ENCODE measurements around the gene TRAPPC10. TPM values are rescaled to one million over a fixed set of nuclear protein-coding genes. Genes with fewer than 3 reads are reported as not detected.

The TRAPPC10 gene
- total and polyA plus RNA-seq, 10 of the 15 experiments (the other 5 are each of a cell fraction or from before 2014, with no cell fraction given), result 1.1 to 39.6 (median 28.2) TPM

- TF ChIP-seq TCF7 (IDR thresholded peaks at IDR 0.05; ENCODE audit: borderline replicate concordance), result no peak
- no peak for TF ChIP-seq GABPA (IDR thresholded peaks at IDR 0.05; ENCODE audit: low read depth)
- no peak for TF ChIP-seq RB1 (IDR thresholded peaks at IDR 0.05; ENCODE audit: borderline replicate concordance)
Observed at GRCh38 chr21:44090325-44090724, 78.2 kb downstream of the TRAPPC10 start (continued).

DNA sequence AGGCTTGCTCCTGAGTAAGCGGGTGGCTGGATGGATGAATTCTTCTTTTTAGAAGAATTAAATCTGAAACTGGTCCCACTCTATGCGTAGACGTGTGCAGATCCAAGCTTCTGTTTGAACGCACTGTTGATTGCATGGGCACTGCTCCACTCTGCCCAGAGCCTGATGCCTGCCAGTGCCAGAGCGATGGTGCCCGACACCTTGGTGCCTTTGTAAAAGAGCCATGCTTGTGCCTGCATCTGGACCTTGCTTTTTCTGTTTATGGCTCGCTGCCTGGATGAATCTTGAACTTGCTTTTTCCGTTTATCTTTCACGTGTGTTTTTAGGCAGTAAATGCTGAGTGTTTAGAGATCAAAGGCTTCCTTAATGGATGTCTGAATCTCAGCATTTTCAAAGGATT is 80.1 kb downstream of the TRAPPC10 start:
- RAD21 ChIA-PET (ENCODE audit: unreplicated experiment), result no interaction called here
- Histone ChIP-seq H3K9me3 (replicated peaks; ENCODE audit: control insufficient read depth, insufficient read depth, low read length) (no peaks in the 10 kb centered on the region), H3K4me2 (ENCODE audit: control insufficient read depth, insufficient read depth) (no peak overlapping the region), H3K36me3 (ENCODE audit: control insufficient read depth in 2 of 2, insufficient read depth in 2 of 2, low read length in 1 of 2) (peaks cover 11 to 27% of the 10 kb centered on the region in 2 experiments; a peak in 3 of 4 replicates), H3K27me3 (replicated peaks in 1 of 2; ENCODE audit: control insufficient read depth in 2 of 2, insufficient read depth in 2 of 2, low read length in 1 of 2) (no peaks in the 10 kb centered on the region), H3K4me1 (ENCODE audit: control insufficient read depth, insufficient read depth, low read length) (no peaks in the 10 kb centered on the region), H3K9ac (ENCODE audit: control insufficient read depth, insufficient read depth, low read length) (no peak overlapping the region), H3K27ac (ENCODE audit: control insufficient read depth, insufficient read depth) (no peak overlapping the region), H4K20me1 (ENCODE audit: control insufficient read depth, insufficient read depth) (no peaks in the 10 kb centered on the region), H3K79me2 (ENCODE audit: control insufficient read depth, insufficient read depth, low read length) (no peaks in the 10 kb centered on the region), H3K4me3 (no peak overlapping the region), H2AFZ (ENCODE audit: control insufficient read depth, low read depth, low read length) (no peak overlapping the region)
- POLR2A ChIA-PET, result no interaction called here
- WGBS (ENCODE audit: insufficient coverage, insufficient replicate concordance, low lambda C conversion rate, missing lambda C conversion rate), result 88% methylated on average over 9 of the region's 9 CpGs
- in situ Hi-C loops (cut with MboI), result no loop called here
- FAIRE-seq, result no peak
- SMC1A ChIA-PET (ENCODE audit: uncharacterized antibody, unreplicated experiment), result interaction anchor here (1.1 kb wide), 1 partner anchor 30 kb away, joined by 3 read pairs; no protein-coding TSS in a partner anchor
- intact Hi-C loops (cut with micrococcal nuclease; ENCODE audit: unreplicated experiment), result no loop called here
- no peak for DNase-seq (ENCODE audit: low read depth, low spot score)
- CTCF ChIA-PET, result interaction anchor here (0.9 kb wide), 1 partner anchor 48 kb away, joined by 4 read pairs; no protein-coding TSS in a partner anchor
- no TSS peak for BruUV-seq (replicated peaks)
- ATAC-seq, result no peak
- TF ChIP-seq, protein P1, sequence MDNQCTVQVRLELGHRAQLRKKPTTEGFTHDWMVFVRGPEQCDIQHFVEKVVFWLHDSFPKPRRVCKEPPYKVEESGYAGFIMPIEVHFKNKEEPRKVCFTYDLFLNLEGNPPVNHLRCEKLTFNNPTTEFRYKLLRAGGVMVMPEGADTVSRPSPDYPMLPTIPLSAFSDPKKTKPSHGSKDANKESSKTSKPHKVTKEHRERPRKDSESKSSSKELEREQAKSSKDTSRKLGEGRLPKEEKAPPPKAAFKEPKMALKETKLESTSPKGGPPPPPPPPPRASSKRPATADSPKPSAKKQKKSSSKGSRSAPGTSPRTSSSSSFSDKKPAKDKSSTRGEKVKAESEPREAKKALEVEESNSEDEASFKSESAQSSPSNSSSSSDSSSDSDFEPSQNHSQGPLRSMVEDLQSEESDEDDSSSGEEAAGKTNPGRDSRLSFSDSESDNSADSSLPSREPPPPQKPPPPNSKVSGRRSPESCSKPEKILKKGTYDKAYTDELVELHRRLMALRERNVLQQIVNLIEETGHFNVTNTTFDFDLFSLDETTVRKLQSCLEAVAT (IDR thresholded peaks at IDR 0.05), result no peak
- TF ChIP-seq PRDM15 (CRISPR knock-in tag; IDR thresholded peaks at IDR 0.05) (no peak), POLR2AphosphoS5 (IDR thresholded peaks at IDR 0.05; ENCODE audit: low read length) (no peak), JUNB (IDR thresholded peaks at IDR 0.05) (no peak), NFIC (IDR thresholded peaks at IDR 0.05; ENCODE audit: low read depth, low read length) (no peak), SPI1 (IDR thresholded peaks at IDR 0.05; ENCODE audit: borderline replicate concordance, insufficient read depth, low read depth, low read length) (no peak), ETV6 (conservative IDR thresholded peaks at IDR 0.05 in 1 of 2, IDR thresholded peaks at IDR 0.05 in 1 of 2; ENCODE audit: borderline replicate concordance in 1 of 2, low read depth in 1 of 2) (no peak), CUX1 (IDR thresholded peaks at IDR 0.05; ENCODE audit: insufficient replicate concordance, low read depth, low read length) (no peak)

All from GM12878 (cell line).